ENCODE results near the gene PPP4R4. TPM values are rescaled to one million over a fixed set of nuclear protein-coding genes. Genes with fewer than 3 reads are reported as not detected.

Gene PPP4R4
- total RNA-seq, 1 experiment from 2014 or later: 3.9 TPM

- H3K27ac ChIP-seq (ENCODE audit: insufficient read length, low read depth, low read length): no peak overlapping the region
- H3K4ac ChIP-seq (ENCODE audit: low read depth, low read length): no peak overlapping the region
- H3K36me3 Mint-ChIP-seq (ENCODE audit: insufficient read depth in 1 of 3, low read depth in 3 of 3): no peaks in the 10 kb centered on the region
- no CpG with 5 or more reads among the region's 2 CpGs for WGBS (ENCODE audit: extremely low coverage, insufficient read length, low lambda C conversion rate)
- no peaks in the 10 kb centered on the region for H3K23me2 ChIP-seq (ENCODE audit: insufficient read length, low read depth, low read length, poor library complexity, severe bottlenecking)
- peaks cover 3% of the 10 kb centered on the region; the same call in 1 of the 2 replicates for H3K27me3 Mint-ChIP-seq (ENCODE audit: low read depth)
- no peak overlapping the region for H3K4me3 Mint-ChIP-seq
- H2BK12ac ChIP-seq (ENCODE audit: insufficient read length, low read depth, low read length): no peak overlapping the region
- H2BK15ac ChIP-seq (ENCODE audit: low read depth, low read length): no peak overlapping the region
- no peak for TF ChIP-seq CTCF (conservative IDR thresholded peaks at IDR 0.05)
- no peak overlapping the region for H3T11ph ChIP-seq (ENCODE audit: low read length)
- H3K27me3 ChIP-seq (ENCODE audit: insufficient read depth, low read length): no peaks in the 10 kb centered on the region
- H4K8ac ChIP-seq (replicated peaks; ENCODE audit: insufficient read length, low read depth, low read length): no peak overlapping the region
- H2BK5ac ChIP-seq (ENCODE audit: insufficient read length, low read length): no peak overlapping the region
- no peak overlapping the region for H2AFZ ChIP-seq (ENCODE audit: low read length)
- H2BK120ac ChIP-seq (ENCODE audit: low read depth, low read length, poor library complexity, severe bottlenecking): no peak overlapping the region
- H3K79me2 ChIP-seq (ENCODE audit: insufficient read depth, low read length): no peaks in the 10 kb centered on the region
- H4K5ac ChIP-seq (ENCODE audit: insufficient read length, low read depth, low read length): no peak overlapping the region
- no peak overlapping the region for H3K14ac ChIP-seq (ENCODE audit: insufficient read depth, low read length)
- no peak overlapping the region for H3K18ac ChIP-seq (ENCODE audit: insufficient read length, low read depth, low read length)
- H4K91ac ChIP-seq (ENCODE audit: insufficient read length, low read depth, low read length): no peak overlapping the region
- no peaks in the 10 kb centered on the region for H4K20me1 ChIP-seq (ENCODE audit: control insufficient read depth, insufficient read depth, insufficient read length)
- 0 out of 5 replicates have a peak, but pooled peaks cover 0 to 3% of the 10 kb centered on the region in 2 experiments for H3K9me3 Mint-ChIP-seq
- H3K4me1 Mint-ChIP-seq: peaks cover 2 to 4% of the 10 kb centered on the region in 2 experiments; a peak in 3 of 4 replicates
- H3K4me1 ChIP-seq (ENCODE audit: insufficient read depth, low read length): no peaks in the 10 kb centered on the region
- H3K27ac Mint-ChIP-seq: no peak overlapping the region
- H2AK5ac ChIP-seq (ENCODE audit: insufficient read length, low read length): no peak overlapping the region
- H3K23ac ChIP-seq (ENCODE audit: insufficient read length, low read depth, low read length): no peak overlapping the region
- no peaks in the 10 kb centered on the region for H3K79me1 ChIP-seq (ENCODE audit: insufficient read depth, low read depth, low read length, poor library complexity, severe bottlenecking)
- no peak overlapping the region for H3K4me2 ChIP-seq (ENCODE audit: insufficient read depth, insufficient read length, low read length)
- H3K56ac ChIP-seq (ENCODE audit: insufficient read length, low read depth, low read length): no peak overlapping the region
- H3K9me3 ChIP-seq (ENCODE audit: control insufficient read depth, low read depth, low read length): no peaks in the 10 kb centered on the region
- no peak overlapping the region for H3K9ac ChIP-seq (ENCODE audit: extremely low read depth, insufficient read length, low read length)
- no peak overlapping the region for H2BK20ac ChIP-seq (ENCODE audit: low read depth, low read length, poor library complexity, severe bottlenecking)
- no peak for DNase-seq
Observed at GRCh38 chr14:94328196-94328595, 154.1 kb downstream of the PPP4R4 start.

Other genes with a start within 250 kb of the PPP4R4 start
- not detected in 2 replicates for gene FAM181A, start 247.0 kb upstream of the PPP4R4 start, total RNA-seq (2021)
- 0.35 and 1.3 TPM in 2 replicates for gene ASB2, start 197.8 kb upstream of the PPP4R4 start, total RNA-seq (2021)
- not detected in 2 replicates for gene CCDC197, start 177.0 kb upstream of the PPP4R4 start, total RNA-seq (2021)
- gene OTUB2, start 148.0 kb upstream of the PPP4R4 start, total RNA-seq (2021): 3.6 and 3.7 TPM in 2 replicates
- gene DDX24, start 93.1 kb upstream of the PPP4R4 start, total RNA-seq (2021): 172 TPM in 2 replicates
- 27.4 TPM in 2 replicates for gene IFI27L1, start 93.0 kb upstream of the PPP4R4 start, total RNA-seq (2021)
- 1.7 TPM in 2 replicates for gene IFI27, start 63.6 kb upstream of the PPP4R4 start, total RNA-seq (2021)
- 28.6 and 32.5 TPM in 2 replicates for gene IFI27L2, start 44.7 kb upstream of the PPP4R4 start, total RNA-seq (2021)
- not detected in 2 replicates for gene SERPINA10, start 118.9 kb downstream of the PPP4R4 start, total RNA-seq (2021)
- not detected in 2 replicates for gene SERPINA6, start 149.0 kb downstream of the PPP4R4 start, total RNA-seq (2021)
- gene SERPINA2, start 192.4 kb downstream of the PPP4R4 start, total RNA-seq (2021): not detected in 2 replicates
- not detected in 2 replicates for gene SERPINA1, start 214.3 kb downstream of the PPP4R4 start, total RNA-seq (2021)